Thyroid gland (tissue), 4 donors: Measurements from ENCODE around the gene CSNK1D. TPM values are rescaled to one million over a fixed set of nuclear protein-coding genes. Genes with fewer than 3 reads are reported as not detected.

Experiments
- DNase-seq, 2 donors: peaks; one replicate each; pipeline ENCODE4 v3.0.0-alpha.2; 2019
- H3K27ac ChIP-seq, 3 donors: fragments of 200-600 bp; sonication (generic); 1 replicate in 2 of 3; 2 replicates in 1 of 3; pipeline ENCODE4 v1.5.1; 2016 to 2019; ENCODE audit warnings: mild to moderate bottlenecking in 1 of 3, moderate library complexity in 1 of 3
- H3K27me3 ChIP-seq: fragments of 200-600 bp; sonication (generic); one replicate; pipeline ENCODE4 v1.5.1; 2019
- H3K36me3 ChIP-seq, 2 donors: fragments of 200-600 bp; sonication (generic); one replicate each; pipeline ENCODE4 v1.5.1; 2016 to 2019
- H3K4me1 ChIP-seq, 2 donors: fragments of 200-600 bp; sonication (generic); one replicate each; pipeline ENCODE4 v1.5.1; 2017 to 2019
- H3K4me3 ChIP-seq, 3 donors: fragments of 200-600 bp; sonication (generic); replicated peaks in 1 of 3; 1 replicate in 2 of 3; 2 replicates in 1 of 3; pipeline ENCODE4 v1.5.1; 2016; ENCODE audit warnings: mild to moderate bottlenecking in 1 of 3
- H3K9me3 ChIP-seq: fragments of 200-600 bp; sonication (generic); one replicate; pipeline ENCODE4 v1.5.1; 2017
- CTCF ChIP-seq, 6 experiments: fragments of 200-600 bp in 3 of 6; fragments of 450-650 bp in 3 of 6; sonication (generic) in 3 of 6; IDR thresholded peaks; one replicate each; pipeline ENCODE4 v1.5.1; 2016 to 2019; ENCODE audit warnings: antibody characterized with exemption in 6 of 6, mild to moderate bottlenecking in 2 of 6, inconsistent platforms in 1 of 6, moderate library complexity in 1 of 6
- POLR2A ChIP-seq, 2 donors: fragments of 450-650 bp; IDR thresholded peaks; one replicate each; pipeline ENCODE4 v1.6.1; 2017; ENCODE audit warnings: antibody characterized with exemption in 2 of 2, mild to moderate bottlenecking in 2 of 2, moderate library complexity in 1 of 2
- WGBS, 2 donors: methylation state at CpG; one replicate each; pipeline ENCODE4 v1.1.5; 2017; 5-methylcytosine and 5-hydroxymethylcytosine counted together
- intact Hi-C: fragments of 100-400 bp; cut with DNase I; formaldehyde crosslinking; loops from one replicate; pipeline ENCODE4 v1.15.1; 2023
- total RNA-seq, 4 donors: library from RNA; depleted of rRNA; stranded (reverse); fragments of >200 nt; gene quantifications; one replicate each; pipeline ENCODE4 v1.2.3, GENCODE V29; 2016

The CSNK1D gene
- total RNA-seq, 4 donors from 2014 or later: 47.3 to 91.2 (median 88.7) TPM

GRCh38 chr17:82300707-82301270 is 27.3 kb upstream of the CSNK1D start:
- 49 to 84% methylated on average over 4 to 13 of the region's 21 CpGs for WGBS, 2 donors
- no peaks in the 10 kb centered on the region for H3K27me3 ChIP-seq
- DNase-seq: peak; percentile 73 to 75
- peaks cover 18 to 37% of the 10 kb centered on the region in 2 donors for H3K4me1 ChIP-seq
- H3K36me3 ChIP-seq: no peaks in the 10 kb centered on the region
- intact Hi-C loops: no loop called here
- H3K4me3 ChIP-seq: no peak overlapping the region
- no peaks in the 10 kb centered on the region for H3K9me3 ChIP-seq
- TF ChIP-seq POLR2A (IDR thresholded peaks at IDR 0.05) (no peak), CTCF (IDR thresholded peaks at IDR 0.05) (peak; percentile 41 to 67 (median 45))
- no peak overlapping the region for H3K27ac ChIP-seq

GRCh38 chr17:82300228-82300627 is 26.7 kb upstream of the CSNK1D start:
- Histone ChIP-seq H3K27me3 (no peaks in the 10 kb centered on the region), H3K4me3 (no peak overlapping the region), H3K9me3 (no peaks in the 10 kb centered on the region), H3K36me3 (no peaks in the 10 kb centered on the region), H3K27ac (no peak overlapping the region), H3K4me1 (peaks cover 18 to 38% of the 10 kb centered on the region in 2 donors)
- WGBS, 2 donors: 89 to 96% methylated on average over 5 to 12 of the region's 13 CpGs
- intact Hi-C loops: no loop called here
- TF ChIP-seq POLR2A (IDR thresholded peaks at IDR 0.05): no peak
- DNase-seq: no peak

- no peak for TF ChIP-seq CTCF (IDR thresholded peaks at IDR 0.05)
- intact Hi-C loops: no loop called here
- Histone ChIP-seq H3K36me3 (no peaks in the 10 kb centered on the region), H3K4me1 (peaks cover 19 to 46% of the 10 kb centered on the region in 2 donors), H3K4me3 (no peak overlapping the region), H3K9me3 (no peaks in the 10 kb centered on the region), H3K27ac (peak overlapping the region in 1 of 3 donors; percentile 74), H3K27me3 (no peaks in the 10 kb centered on the region)
- no peak for DNase-seq
- 83 to 85% methylated on average over 10 of the region's 10 CpGs for WGBS, 2 donors
Observed at GRCh38 chr17:82299452-82299851, 26.0 kb upstream of the CSNK1D start.

GRCh38 chr17:82298538-82299421 is 25.3 kb upstream of the CSNK1D start:
- Histone ChIP-seq H3K36me3 (no peaks in the 10 kb centered on the region), H3K4me1 (peaks cover 23 to 50% of the 10 kb centered on the region in 2 donors), H3K4me3 (peak overlapping the region in 1 of 3 donors; percentile 41), H3K27ac (peak overlapping the region; percentile 74 to 96 (median 91)), H3K9me3 (no peaks in the 10 kb centered on the region), H3K27me3 (no peaks in the 10 kb centered on the region)
- TF ChIP-seq CTCF (IDR thresholded peaks at IDR 0.05) (no peak), POLR2A (IDR thresholded peaks at IDR 0.05) (no peak)
- DNase-seq: no peak
- intact Hi-C loops: no loop called here
- 78 to 84% methylated on average over 27 of the region's 27 CpGs for WGBS, 2 donors

- WGBS, 2 donors: 7 to 24% methylated on average over 20 to 23 of the region's 36 CpGs
- Histone ChIP-seq H3K36me3 (no peaks in the 10 kb centered on the region), H3K27me3 (no peaks in the 10 kb centered on the region), H3K27ac (peak overlapping the region; percentile 74 to 96 (median 91)), H3K9me3 (no peaks in the 10 kb centered on the region), H3K4me3 (peak overlapping the region in 2 of 3 donors; percentile 4 to 41), H3K4me1 (peaks cover 26 to 54% of the 10 kb centered on the region in 2 donors)
- DNase-seq: peak; percentile 81 to 83
- peak in 1 of 6 experiments; percentile 3 for TF ChIP-seq CTCF (IDR thresholded peaks at IDR 0.05)
- no peak for TF ChIP-seq POLR2A (IDR thresholded peaks at IDR 0.05)
- intact Hi-C loops: no loop called here
Observed at GRCh38 chr17:82297714-82298537, 24.4 kb upstream of the CSNK1D start.
